Breast epithelium (tissue), 4 donors: Measurements from ENCODE around the gene CALHM1. TPM values are rescaled to one million over a fixed set of nuclear protein-coding genes. Genes with fewer than 3 reads are reported as not detected.
"Not testable (repeated sequence)": the region's sequence is repeated elsewhere in the genome, so short reads cannot be mapped to it uniquely, and the experiment has no call there.

ENCODE experiments used
- DNase-seq, 2 donors: peaks; one replicate each; pipeline ENCODE4 v3.0.0-alpha.2; 2019; ENCODE audit warnings: low spot score in 2 of 2
- H3K27ac ChIP-seq, 2 donors: fragments of 200-600 bp; sonication (generic) in 1 of 2; one replicate each; pipeline ENCODE4 v1.5.1; 2016 to 2019; ENCODE audit warnings: mild to moderate bottlenecking in 1 of 2
- H3K27me3 ChIP-seq, 2 donors: fragments of 200-600 bp; sonication (generic) in 1 of 2; one replicate each; pipeline versions ENCODE4 v1.5.1 to v1.6.0; 2017 to 2019; ENCODE audit warnings: control low read depth in 1 of 2, mild to moderate bottlenecking in 1 of 2
- H3K36me3 ChIP-seq: fragments of 200-600 bp; one replicate; pipeline ENCODE4 v1.5.1; 2019
- H3K4me1 ChIP-seq, 2 donors: fragments of 200-600 bp; sonication (generic); one replicate each; pipeline ENCODE4 v1.5.1; 2016 to 2019; ENCODE audit warnings: control low read depth in 1 of 2
- H3K4me3 ChIP-seq, 3 donors: fragments of 200-600 bp; sonication (generic); 1 replicate in 2 of 3; 2 replicates in 1 of 3; pipeline ENCODE4 v1.5.1; 2016 to 2019; ENCODE audit warnings: mild to moderate bottlenecking in 3 of 3, moderate library complexity in 2 of 3
- H3K9me3 ChIP-seq, 2 donors: fragments of 200-600 bp; sonication (generic) in 1 of 2; one replicate each; pipeline ENCODE4 v1.5.1; 2016 to 2019; ENCODE audit warnings: control low read depth in 1 of 2
- CTCF ChIP-seq, 3 donors: fragments of 450-650 bp; IDR thresholded peaks; one replicate each; pipeline ENCODE4 v1.5.1; 2016 to 2017; ENCODE audit warnings: antibody characterized with exemption in 3 of 3, mild to moderate bottlenecking in 3 of 3, moderate library complexity in 3 of 3
- POLR2A ChIP-seq: fragments of 450-650 bp; IDR thresholded peaks from one replicate; pipeline ENCODE4 v1.6.1; 2016; ENCODE audit warnings: antibody characterized with exemption, mild to moderate bottlenecking, moderate library complexity
- POLR2AphosphoS5 ChIP-seq, 3 donors: sonication (generic); formaldehyde crosslinking; IDR thresholded peaks; one replicate each; pipeline ENCODE4 v1.6.1; 2017; ENCODE audit warnings: antibody characterized with exemption in 3 of 3
- intact Hi-C: fragments of 100-400 bp; cut with DNase I; formaldehyde crosslinking; loops from one replicate; pipeline ENCODE4 v1.15.1; 2023; ENCODE audit warnings: low total_unique reads
- total RNA-seq, 3 donors: library from RNA; depleted of rRNA; stranded (reverse); fragments of >200 nt; gene quantifications; one replicate each; pipeline ENCODE4 v1.1.0, GENCODE V29; 2016

CALHM1 gene
- total RNA-seq, 3 donors from 2014 or later: not detected

DNA sequence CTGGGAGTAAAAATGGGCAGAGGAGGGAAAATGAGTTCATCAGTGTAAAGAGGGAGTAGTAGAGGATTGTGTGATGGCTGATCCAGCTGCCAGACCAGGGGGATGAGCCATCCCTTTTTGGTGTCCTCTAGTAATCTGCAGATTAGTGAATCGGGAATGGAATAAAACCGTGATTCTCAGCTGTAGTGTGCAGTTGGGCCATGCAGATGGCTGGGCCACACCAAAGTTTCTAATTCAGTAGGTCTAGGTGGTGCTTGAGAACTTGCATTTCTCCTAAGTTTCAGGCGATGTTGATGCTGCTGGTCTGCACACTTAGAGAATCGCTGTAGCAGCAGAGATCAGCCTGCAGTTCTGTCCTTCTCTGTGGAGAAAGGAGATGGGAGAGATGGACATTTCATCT, 39.6 kb downstream of the CALHM1 start:
- no peak overlapping the region for H3K4me3 ChIP-seq
- H3K27ac ChIP-seq: no peak overlapping the region
- no peaks in the 10 kb centered on the region for H3K27me3 ChIP-seq
- no peaks in the 10 kb centered on the region for H3K4me1 ChIP-seq
- intact Hi-C loops: no loop called here
- H3K36me3 ChIP-seq: peaks cover 26% of the 10 kb centered on the region
- H3K9me3 ChIP-seq: no peaks in the 10 kb centered on the region
- DNase-seq: no peak
- no peak for TF ChIP-seq CTCF (IDR thresholded peaks at IDR 0.05)
- no peak for TF ChIP-seq POLR2A
- no peak for TF ChIP-seq POLR2AphosphoS5 (IDR thresholded peaks at IDR 0.05)

- Histone ChIP-seq H3K4me3 (no peak overlapping the region), H3K4me1 (no peaks in the 10 kb centered on the region), H3K27ac (no peak overlapping the region), H3K36me3 (peaks cover 27% of the 10 kb centered on the region), H3K9me3 (no peaks in the 10 kb centered on the region), H3K27me3 (no peaks in the 10 kb centered on the region)
- DNase-seq: no peak
- intact Hi-C loops: loop anchor here (2.0 kb wide), 1 partner anchor 65 kb away; no protein-coding TSS in a partner anchor
- no peak for TF ChIP-seq CTCF (IDR thresholded peaks at IDR 0.05)
Measured at GRCh38 chr10:103417601-103418000, 41.1 kb downstream of the CALHM1 start.

GRCh38 chr10:103417148-103417469, 41.6 kb downstream of the CALHM1 start:
- H3K27me3 ChIP-seq, H3K27ac ChIP-seq, H3K4me1 ChIP-seq, DNase-seq, H3K9me3 ChIP-seq, H3K4me3 ChIP-seq: not testable (repeated sequence)
- intact Hi-C loops: loop anchor here (2.0 kb wide), 1 partner anchor 66 kb away; no protein-coding TSS in a partner anchor
- peaks cover 27% of the 10 kb centered on the region for H3K36me3 ChIP-seq

- peak in 1 of 2 donors; percentile 52 for DNase-seq
- TF ChIP-seq CTCF (IDR thresholded peaks at IDR 0.05): peak; percentile 16 to 66 (median 66)
- TF ChIP-seq POLR2A: no peak
- peaks cover 27% of the 10 kb centered on the region for H3K36me3 ChIP-seq
Measured at GRCh38 chr10:103416436-103417147, 42.1 kb downstream of the CALHM1 start.

DNA sequence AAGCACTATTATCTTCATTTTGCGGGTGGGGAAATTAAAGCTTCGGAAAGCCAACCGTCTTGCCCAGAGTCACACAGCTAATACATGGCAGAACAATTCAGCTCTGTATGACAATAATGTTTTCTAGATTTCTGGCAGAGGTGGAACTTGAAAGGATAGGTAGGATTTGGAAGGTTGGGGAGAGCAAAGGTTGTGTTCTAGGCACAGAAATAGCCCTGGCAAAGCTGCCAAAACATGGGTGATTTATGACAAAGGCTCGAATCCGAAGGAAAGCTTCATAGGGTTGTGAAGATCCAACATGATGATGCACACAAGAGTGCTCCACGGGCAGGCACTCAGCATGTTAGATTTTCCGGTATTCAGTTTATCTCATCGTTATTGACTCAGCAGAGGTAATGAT, 43.1 kb downstream of the CALHM1 start:
- Histone ChIP-seq H3K27ac (no peak overlapping the region), H3K27me3 (no peaks in the 10 kb centered on the region), H3K36me3 (peaks cover 27% of the 10 kb centered on the region), H3K4me3 (no peak overlapping the region), H3K9me3 (no peaks in the 10 kb centered on the region), H3K4me1 (no peaks in the 10 kb centered on the region)
- DNase-seq: no peak
- intact Hi-C loops: no loop called here
- no peak for TF ChIP-seq POLR2AphosphoS5 (IDR thresholded peaks at IDR 0.05)
- TF ChIP-seq CTCF (IDR thresholded peaks at IDR 0.05): no peak
- no peak for TF ChIP-seq POLR2A

More at GRCh38 chr10:103416436-103417147, 42.1 kb downstream of the CALHM1 start:
- H3K27ac ChIP-seq: no peak overlapping the region
- no peak overlapping the region for H3K4me3 ChIP-seq
- no peaks in the 10 kb centered on the region for H3K4me1 ChIP-seq
- intact Hi-C loops: loop anchor here (2.0 kb wide), 1 partner anchor 66 kb away; no protein-coding TSS in a partner anchor
- H3K9me3 ChIP-seq: no peaks in the 10 kb centered on the region
- no peaks in the 10 kb centered on the region for H3K27me3 ChIP-seq
